ENCODE measurements around the gene PDE8B.

- TF ChIP-seq MAX (IDR thresholded peaks at IDR 0.05) (no peak), EZH2 (IDR thresholded peaks at IDR 0.05) (no peak), ATF3 (IDR thresholded peaks at IDR 0.05) (no peak), CTCF (IDR thresholded peaks at IDR 0.05 in 2 of 3, conservative IDR thresholded peaks at IDR 0.05 in 1 of 3; ENCODE audit: borderline replicate concordance in 1 of 3, insufficient read depth in 1 of 3, low read depth in 2 of 3, low read length in 2 of 3) (no peak), SP1 (IDR thresholded peaks at IDR 0.05; ENCODE audit: low read depth) (no peak), POLR2A (IDR thresholded peaks at IDR 0.05; ENCODE audit: borderline replicate concordance, extremely low read depth, insufficient read depth, insufficient read length) (no peak), POLR2AphosphoS5 (IDR thresholded peaks at IDR 0.05; ENCODE audit: low read depth, low read length) (no peak), REST (IDR thresholded peaks at IDR 0.05; ENCODE audit: low read depth) (no peak), FOSL1 (IDR thresholded peaks at IDR 0.05; ENCODE audit: low read depth) (no peak), YY1 (IDR thresholded peaks at IDR 0.05; ENCODE audit: extremely low read depth, insufficient replicate concordance, low read depth, low read length) (no peak), SIN3A (IDR thresholded peaks at IDR 0.05; ENCODE audit: low read depth) (no peak), CEBPB (IDR thresholded peaks at IDR 0.05; ENCODE audit: low read depth) (no peak)
Observed at GRCh38 chr5:77175231-77175630, 35.2 kb upstream of the PDE8B start.

Data from HCT116 (cell line).